Erythroblast (primary cell): Measurements from ENCODE around the gene ITPR2.

ENCODE experiments used
- GATA1 ChIP-seq: IDR thresholded peaks from 2 replicates; pipeline ENCODE4 v1.6.1; 2011; ENCODE audit warnings: low read depth, mild to moderate bottlenecking, control low read depth, low read length, moderate library complexity
- POLR2A ChIP-seq: IDR thresholded peaks from 2 replicates; pipeline ENCODE4 v1.6.1; 2011; ENCODE audit warnings: mild to moderate bottlenecking, low read length

DNA sequence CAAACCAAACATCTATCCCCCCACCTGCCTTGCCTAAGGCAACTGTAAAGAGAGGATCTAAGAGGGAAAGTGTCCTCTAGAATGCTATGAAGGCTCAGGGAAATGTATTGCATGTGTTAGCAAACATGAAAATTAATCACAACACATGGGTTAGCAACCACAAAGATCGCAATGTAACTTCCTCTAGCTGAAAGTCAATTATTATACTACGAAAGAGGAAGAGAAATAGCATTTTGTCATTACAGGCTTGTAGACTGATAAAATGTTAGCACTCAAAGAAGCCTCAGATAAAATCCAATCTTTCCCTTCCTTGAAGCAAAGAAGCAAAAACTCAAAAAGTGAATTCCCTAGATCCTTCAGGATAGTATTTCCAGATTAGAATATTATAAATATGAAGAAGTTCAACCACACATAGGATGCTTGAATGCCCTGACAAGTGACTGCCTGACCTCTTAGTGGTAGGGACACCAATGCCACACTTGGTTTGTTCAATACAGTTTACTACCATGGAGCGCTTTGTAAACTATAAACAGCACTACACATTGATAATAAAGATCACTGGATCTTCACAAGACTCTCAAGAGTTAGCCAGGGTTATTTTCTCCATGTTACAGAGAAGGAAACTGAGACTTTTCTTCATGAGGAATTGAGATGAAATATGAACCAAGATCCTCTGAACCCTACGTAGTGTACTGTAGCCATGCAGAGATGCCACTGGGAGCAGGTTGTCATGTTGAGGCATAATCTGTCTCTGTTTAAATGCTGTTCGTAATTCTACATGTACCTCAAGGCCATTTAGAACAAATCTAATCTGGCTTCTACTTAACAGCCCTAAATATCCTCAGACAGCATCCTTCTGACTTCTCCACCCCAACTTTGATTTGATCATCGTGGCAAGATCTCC is 100.7 kb downstream of the ITPR2 start:
- TF ChIP-seq POLR2A (no peak), GATA1 (no peak)
